LNCAP (cell line): ENCODE results near the gene PSRC1.

ENCODE experiments used
- CTCF ChIP-seq: fragments of 450-650 bp; IDR thresholded peaks from 2 replicates; pipeline ENCODE4 v1.5.1; 2017; ENCODE audit warnings: mild to moderate bottlenecking

PSRC1 gene

GRCh38 chr1:109312978-109313775 is 30.2 kb upstream of the PSRC1 start:
- no peak for TF ChIP-seq CTCF

GRCh38 chr1:109312246-109312645 is 29.3 kb upstream of the PSRC1 start:
- TF ChIP-seq CTCF, result no peak

- no peak for TF ChIP-seq CTCF
These were observed 26.4 kb upstream of the PSRC1 start for GRCh38 chr1:109309347-109309746.

- TF ChIP-seq CTCF, result no peak
These were observed 24.5 kb upstream of the PSRC1 start for GRCh38 chr1:109307274-109308021.

GRCh38 chr1:109306832-109307273 is 23.9 kb upstream of the PSRC1 start, which contains the start of gene MYBPHL:
MYBPHL (minus strand) TSS chr1:109307011; CDS start chr1:109306991, 20 bp downstream.
- no peak for TF ChIP-seq CTCF

GRCh38 chr1:109304226-109304920 is 21.4 kb upstream of the PSRC1 start:
- no peak for TF ChIP-seq CTCF

- no peak for TF ChIP-seq CTCF
These were observed 18.9 kb upstream of the PSRC1 start for GRCh38 chr1:109301874-109302273.
